Measurements from ENCODE around the gene ZNF836.
A peak's percentile ranks its signal among the peaks of the same experiment; 100 is the strongest.

ZNF836 gene

DNA sequence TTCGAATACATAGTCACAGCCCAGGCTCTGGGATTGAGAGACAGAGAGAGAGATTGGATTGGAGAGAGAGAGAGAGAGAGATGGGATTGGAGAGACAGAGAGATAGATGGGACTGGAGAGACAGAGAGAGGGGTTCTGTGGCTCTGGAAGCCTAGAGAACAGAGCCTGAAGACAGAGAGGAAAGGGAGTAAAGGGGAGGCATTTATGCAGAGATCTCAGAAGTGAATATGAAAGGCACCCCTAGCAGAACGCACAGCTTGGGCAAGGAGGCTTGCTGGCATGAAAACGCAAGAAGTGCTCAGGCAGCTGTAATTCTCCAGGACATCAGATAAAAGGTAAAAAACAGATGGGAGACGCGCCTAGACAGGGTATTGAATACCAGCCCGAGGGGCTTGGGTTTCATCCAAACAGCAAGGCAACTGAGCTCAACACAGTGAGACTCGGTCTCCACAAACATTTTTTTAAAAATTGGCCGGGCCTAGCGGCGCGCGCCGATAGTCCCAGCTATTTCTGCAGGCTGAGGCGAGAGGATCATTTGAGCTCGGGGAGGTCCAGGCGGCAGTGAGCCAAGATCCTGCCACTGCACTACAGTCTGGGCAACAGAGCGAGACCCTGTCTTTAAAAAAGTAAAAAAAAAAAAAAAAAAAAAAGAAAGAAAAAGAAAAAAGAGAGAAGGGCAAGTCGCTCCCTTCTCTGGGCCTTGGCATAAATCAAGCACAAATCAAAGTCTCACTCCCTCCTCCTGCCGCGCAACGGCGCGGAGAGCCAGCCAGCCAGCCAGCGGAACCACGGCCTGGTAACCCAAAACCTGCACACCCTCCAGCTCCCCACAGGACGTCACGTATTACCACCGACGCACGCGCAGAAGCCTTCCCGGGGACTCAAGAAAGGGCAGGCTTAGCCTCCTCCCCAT, 17.7 kb upstream of the ZNF836 start:
- DNase-seq (ENCODE audit: low spot score), result no peak

DNA sequence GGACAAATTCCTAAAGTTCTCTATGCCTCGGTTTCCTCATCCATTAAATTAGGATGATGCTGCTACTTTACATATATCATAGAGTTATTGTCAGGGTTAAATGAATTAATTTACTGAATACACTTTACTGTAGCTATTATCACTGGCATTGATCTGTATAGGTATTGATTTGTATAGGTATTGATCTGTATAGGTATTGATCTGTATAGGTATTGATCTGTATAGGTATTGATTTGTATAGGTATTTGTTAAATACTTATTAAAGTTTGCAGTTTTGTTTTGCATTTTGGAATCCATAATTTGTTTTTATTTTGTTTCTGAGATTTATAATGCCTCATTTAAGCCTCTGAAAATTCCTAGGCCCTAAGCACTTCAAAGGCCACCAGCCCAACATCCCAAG, 16.0 kb upstream of the ZNF836 start:
- no peak for DNase-seq (ENCODE audit: low spot score)

DNA sequence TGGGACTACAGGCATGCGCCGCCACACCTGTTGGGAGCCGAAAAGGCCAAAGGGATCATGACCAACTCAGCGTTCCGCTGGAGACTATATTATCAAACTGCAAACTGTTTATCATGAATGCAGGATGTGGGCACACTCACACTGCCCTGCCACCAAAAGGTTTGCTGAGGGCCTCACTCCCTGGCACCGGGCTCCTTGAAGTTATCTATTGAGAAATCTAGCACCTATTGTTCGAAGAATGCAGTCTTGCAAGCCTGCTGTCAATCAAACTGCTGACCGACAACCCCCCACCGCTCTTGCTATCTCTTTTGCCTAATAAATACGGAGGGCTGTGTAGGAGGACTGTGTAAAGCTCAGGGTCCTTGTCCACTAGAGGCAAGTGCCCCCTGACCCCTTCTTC, 5.2 kb upstream of the ZNF836 start:
- DNase-seq (ENCODE audit: low spot score), result no peak

DNA sequence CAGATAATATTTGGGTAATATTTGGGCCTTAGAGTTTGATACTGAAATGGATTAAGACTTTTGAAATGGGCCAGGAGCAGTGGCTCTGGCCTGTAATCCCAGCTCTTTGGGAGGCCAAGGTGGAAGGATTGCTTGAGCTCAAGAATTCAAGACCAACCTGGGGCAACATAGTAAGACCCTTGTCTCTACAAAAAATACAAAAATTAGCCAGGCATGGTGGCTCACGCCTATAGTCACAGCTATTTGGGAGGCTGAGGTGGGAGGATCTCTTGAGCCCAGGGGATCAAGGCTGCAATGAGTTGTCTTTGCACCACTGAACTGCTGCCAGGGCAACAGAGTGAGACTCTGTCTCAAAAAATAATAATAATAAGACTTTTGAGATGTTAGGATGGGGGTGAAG, 926 bp upstream of the ZNF836 start:
- no peak for DNase-seq (ENCODE audit: low spot score)

DNA sequence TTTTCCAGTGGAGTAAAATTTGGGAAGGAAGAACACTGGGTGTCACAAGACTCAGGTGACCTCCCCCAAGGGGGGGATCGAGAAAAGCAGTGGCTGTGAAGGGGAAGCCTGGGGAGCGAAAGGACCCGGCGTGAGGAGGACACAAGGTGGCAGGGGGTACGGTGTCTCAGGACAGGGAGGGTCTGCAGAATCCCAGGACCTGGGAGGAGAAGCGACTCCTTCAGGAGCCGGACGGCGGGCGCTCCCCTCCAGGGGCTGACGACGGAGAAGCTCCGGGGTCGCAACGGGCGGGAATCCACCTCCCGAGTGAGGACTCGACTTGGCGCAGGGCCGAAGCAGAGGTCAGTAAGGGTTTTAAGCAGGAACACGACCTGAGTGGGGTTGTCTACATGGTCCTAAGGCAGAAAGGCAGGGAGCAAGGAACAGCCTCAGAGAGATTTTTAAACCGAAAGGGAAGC, 529 bp downstream of the ZNF836 start:
- DNase-seq (ENCODE audit: low spot score), result peak; percentile 10

DNA sequence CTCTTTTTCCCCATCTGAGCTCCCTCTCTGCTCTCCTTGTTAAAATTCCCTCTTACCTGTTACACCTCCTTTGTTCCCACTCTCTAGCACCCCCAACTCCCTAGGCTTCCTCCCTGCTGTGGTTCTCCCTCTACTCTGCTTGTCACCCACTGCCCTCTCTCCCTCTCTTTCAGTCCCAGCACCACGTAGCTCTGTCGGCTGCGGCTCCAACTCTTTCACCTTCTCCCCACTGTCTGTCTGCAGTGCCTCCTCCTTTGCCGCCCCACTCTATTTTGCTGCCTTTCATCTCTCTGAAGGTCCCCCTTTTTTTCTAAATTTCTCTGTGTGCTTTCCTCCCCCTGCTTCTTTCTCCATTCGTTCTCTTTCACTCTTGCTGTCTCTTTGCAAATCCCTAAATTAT, 1.1 kb downstream of the ZNF836 start:
- no peak for DNase-seq (ENCODE audit: low spot score)

DNA sequence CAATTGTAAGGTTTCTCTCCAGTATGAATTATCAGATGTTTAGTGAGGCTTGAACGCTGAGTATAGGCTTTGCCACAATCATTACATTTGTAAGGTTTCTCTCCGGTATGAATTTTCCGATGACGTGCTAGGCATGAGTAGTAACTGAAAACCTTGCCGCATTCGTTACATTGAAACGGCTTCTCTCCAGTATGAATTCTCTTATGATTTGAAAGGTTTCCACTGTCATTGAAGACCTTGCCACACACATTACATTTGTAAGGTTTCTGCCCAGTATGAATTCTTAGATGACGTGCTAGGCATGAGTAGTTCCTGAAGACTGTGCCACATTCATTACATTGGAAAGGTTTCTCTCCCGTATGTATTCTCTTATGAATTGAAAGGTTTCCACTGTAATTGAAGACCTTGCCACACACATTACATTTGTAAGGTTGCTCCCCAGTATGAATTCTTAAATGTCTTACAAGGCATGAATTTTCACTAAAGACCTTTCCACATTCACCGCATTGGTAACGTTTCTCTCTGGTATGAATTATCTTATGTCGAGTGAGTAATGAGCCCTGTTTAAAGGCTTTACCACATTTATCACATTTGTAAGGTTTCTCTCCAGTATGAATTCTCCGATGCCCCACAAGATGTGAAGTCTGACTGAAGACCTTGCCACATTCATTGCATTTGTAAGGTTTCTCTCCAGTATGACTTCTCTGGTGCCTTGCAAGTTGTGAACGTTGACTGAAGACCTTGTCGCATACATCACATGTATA, 15.6 kb downstream of the ZNF836 start:
- no peak for DNase-seq (ENCODE audit: low spot score)

DNA sequence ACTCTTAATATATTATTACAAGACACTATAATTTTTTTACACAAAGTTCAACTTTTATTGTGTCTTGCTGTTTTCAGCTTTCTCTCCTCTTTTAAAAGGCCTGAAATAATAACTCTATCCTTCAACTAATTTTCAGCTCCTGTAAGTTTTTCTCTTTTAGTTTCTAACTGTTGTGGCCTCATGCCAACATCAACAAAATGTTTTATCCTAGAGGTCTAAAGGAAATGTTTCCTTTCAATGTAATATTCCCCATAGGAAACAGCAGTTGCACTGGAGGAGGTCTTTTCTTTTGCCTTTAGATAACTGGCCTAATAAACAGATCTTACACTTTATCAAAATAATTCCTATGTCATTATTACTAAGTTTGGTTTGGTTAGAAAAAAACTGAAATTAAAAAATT, 23.2 kb downstream of the ZNF836 start:
- DNase-seq (ENCODE audit: low spot score), result no peak

DNA sequence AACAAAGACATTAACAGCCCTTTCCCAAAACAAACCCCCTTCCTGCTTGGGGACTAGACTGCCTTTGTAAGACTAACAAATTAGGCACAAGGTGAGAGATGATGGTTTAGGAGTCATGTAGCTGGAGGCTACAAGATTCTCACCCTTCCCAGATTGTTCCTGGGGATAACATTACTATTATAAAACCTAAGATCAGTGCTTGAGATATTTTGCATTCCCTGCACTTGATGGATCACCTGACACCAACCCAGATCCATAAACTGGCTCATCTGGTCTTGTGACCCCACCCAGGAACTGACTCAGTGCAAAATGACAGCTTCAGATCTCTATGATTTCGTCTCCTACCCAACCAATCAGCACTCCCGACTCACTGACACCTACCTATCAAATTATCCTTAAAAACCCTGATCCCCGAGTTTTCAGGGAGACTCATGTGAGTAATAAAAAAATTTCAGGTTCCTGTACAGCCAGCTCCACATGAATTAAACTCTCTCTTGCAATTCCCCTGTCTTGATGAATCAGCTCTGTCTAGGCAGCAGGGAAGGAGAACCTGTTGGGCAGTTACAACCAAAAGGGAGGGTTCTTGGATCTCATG, 29.3 kb downstream of the ZNF836 start:
- no peak for DNase-seq (ENCODE audit: low spot score)

DNA sequence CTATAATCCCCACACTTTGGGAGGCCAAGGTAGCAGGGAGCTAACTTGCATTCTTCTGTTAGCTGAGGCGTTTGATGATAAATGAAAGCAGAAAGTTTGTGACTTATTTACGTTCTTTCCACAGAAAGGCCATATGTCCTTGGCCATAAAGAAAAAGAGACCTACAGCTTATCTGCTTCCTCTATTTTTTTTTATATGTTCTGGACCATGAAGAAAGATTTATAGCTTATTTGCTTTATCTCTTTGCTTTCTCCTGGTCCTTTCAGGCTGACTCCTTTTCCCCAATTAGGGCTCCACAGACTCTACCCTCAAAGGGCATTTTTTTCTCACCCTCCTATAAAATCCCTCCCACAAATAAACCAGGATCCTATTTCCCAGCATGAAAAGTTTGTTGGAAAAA, 30.2 kb downstream of the ZNF836 start:
- DNase-seq (ENCODE audit: low spot score), result no peak

DNA sequence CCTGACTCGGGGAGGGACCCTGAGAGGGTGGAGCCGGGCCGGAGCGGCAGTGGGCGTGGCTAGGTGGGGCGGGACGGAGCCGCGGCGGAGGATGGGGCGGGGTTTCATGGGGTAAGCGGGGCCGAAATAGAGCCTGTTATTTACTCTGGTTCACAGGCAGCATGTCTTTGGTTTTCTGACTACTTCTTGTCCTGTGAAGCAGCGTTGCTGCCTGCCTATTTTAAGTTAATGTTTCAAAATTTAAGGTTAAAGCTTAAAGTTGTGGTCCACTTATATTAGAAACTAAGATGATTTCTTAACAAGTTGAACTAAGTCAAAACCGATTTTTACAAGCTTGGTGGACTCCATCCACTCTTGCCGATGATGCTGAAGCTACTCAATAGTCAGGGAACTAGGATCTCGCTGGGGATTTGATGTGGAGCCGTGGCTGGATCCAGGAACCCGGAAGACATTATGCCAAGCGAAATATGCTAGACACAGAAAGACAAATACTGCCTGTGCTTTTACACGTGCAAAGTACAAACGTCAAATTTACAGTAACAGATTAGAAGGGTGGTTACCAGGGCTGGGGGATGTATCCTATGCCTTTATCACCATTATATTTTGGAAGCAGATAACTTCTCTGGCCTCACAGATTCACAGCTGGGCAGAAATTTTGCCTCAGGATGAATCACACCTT, 31.2 kb downstream of the ZNF836 start:
- peak; percentile 99 for DNase-seq (ENCODE audit: low spot score)

DNA sequence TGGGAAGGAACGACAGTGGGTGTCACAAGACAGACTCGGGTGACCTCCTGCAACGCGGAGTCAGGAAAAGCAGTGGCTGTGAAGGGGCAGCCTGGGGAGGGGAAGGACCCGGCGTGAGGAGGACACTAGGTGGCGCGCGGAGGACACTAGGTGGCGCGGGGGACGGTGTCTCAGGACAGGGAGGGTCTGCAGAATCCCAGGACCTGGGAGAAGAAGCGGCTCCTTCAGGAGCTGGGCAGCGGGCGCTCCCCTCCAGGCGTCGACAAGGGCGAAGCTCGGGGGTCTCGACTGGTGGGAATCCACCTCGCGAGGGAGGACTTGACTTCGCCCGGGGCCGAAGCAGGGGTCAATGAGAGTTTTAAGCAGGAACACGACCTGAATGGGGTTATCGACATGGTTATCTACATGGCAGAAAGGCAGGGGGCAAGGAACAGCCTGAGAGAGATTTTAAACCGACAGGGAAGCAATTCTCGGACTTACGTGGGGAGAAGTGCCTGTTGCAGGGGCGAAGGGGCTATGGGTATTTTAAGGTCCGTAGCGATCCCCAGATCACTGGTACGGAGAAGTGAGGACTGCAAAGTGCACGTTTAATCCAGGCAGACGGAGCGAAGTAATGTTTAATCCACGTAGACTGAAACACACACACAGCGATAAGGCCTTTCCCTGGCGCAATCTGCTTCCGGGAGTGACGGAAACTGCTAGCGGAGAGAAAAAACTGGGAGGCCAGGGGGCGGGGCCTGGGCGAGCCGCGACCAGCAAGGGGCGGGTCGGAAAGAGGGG, 32.0 kb downstream of the ZNF836 start, which contains the start of gene ZNF616:
Gene ZNF616, minus strand, starts transcription at position 687 of the 780 bp plus-strand sequence. CDS start 9,426 bp downstream, outside the sequence.
- peak; percentile 81 for DNase-seq (ENCODE audit: low spot score)

DNA sequence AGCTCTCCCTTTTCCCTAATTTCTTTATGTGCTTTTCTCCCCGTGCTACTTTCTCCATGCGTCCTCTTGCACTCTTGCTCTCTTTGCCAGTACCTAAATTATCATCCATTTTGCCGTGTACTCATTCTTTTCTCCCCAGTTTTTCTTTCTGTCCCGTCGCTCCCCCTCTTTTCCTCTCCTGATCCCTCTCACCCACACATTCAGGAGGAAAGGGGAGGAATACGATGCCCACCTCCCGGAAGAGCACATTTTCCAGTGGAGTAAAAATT, 32.5 kb downstream of the ZNF836 start:
- no peak for DNase-seq (ENCODE audit: low spot score)

DNA sequence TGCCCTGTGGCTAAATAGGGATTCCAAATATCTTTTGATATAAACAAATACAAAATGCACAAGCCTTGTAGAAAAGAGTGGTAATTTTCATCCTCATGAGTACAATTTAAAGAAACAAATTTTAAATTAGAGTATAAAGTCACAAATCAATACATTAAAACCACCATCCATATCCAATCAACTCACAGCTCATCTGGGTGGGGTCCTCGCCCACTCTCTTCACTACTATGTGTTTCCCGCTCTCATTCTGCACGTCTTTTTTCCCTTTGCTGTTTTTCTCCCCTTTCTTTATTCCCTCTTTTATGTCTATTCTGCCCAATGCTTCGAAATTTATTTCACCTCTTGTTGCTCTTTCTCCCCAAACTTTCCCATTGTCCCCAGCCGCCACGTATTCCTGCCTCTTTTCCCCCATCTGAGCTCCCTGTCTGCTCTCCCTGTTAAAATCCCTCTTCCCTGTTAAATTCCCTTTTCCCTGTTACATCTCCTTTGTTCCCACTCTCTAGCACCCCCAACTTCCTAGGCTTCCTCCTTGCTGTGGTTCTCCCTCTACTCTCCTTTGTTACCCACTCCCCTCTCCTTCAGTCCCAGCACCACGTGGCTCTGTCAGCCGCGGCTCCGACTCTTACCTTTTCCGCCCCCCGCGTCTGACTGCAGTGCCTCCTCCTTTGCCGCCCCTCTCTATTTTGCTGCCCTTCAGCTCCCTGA, 33.0 kb downstream of the ZNF836 start:
- DNase-seq (ENCODE audit: low spot score), result peak; percentile 7

DNA sequence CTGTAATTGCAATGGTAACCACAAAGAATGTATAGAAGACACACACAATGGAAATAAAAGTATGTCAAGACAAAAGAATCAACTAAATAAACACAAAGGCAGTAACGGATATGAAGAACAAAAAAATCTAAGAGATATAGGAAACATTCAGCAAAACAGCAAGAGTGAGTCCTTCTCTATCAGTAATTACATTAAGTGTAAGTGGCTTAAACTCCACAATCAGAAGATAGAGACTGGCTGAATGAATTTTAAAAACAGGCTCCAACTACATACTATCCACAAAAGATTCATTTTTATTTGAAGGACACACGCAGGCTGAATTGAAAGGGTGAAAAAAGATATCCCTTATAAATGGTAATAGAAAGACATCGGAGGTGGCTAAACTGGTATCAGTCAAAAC, 51.1 kb downstream of the ZNF836 start:
- DNase-seq (ENCODE audit: low spot score), result no peak

DNA sequence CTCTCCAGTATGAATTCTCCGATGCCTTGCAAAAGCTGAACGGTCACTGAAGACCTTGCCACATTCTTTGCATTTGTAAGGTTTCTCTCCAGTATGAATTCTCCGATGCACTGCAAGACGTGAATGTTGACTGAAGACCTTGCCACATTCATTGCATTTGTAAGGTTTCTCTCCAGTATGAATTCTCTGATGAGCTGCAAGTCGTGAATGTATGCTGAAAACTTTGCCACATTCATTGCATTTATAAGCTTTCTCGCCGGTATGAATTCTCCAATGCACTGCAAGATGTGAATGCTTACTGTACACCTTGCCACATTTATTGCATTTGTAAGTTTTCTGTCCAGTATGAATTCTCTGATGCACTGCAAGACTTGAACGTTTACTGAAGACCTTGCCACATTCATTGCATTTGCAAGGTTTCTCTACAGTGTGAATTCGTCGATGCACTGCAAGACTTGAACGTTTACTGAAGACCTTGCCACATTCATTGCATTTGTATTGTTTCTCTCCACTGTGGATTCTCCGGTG, 55.8 kb downstream of the ZNF836 start:
- no peak for DNase-seq (ENCODE audit: low spot score)

DNA sequence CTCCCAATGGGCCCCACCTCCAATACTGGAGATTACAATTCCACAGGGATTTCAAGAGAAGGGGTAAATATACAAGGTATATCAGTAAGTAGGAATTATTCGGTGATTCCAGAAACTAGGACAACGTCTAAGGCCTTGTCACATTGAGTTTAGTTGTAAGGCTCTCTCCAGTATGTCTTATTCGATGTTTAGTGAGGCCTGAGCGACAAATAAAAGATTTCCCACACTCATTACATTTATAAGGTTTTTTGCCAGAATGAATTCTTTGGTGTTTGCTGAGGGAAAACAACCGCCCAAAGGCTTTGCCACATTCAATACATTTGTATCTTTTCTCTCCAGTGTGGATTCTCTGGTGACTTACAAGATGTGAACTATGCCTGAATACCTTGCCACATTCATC, 56.7 kb downstream of the ZNF836 start:
- no peak for DNase-seq (ENCODE audit: low spot score)

DNA sequence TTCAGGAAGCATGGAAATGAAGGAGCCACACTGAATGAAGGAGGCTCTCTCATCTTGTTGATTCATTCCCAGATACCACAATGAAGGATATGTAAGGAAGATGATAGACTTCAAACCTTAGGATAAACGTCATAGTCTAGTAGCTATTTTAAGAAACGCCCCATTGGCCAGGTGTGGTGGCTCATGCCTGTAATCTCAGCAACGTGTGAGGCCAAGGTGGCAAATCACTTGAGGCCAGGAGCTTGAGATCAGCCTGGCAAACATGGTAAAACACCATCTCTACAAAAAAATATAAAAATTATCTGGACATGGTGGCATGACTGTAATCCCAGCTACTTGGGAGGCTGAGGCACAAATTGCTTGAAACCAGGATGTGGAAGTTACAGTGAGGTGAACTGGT, 58.8 kb downstream of the ZNF836 start:
- DNase-seq (ENCODE audit: low spot score), result no peak

DNA sequence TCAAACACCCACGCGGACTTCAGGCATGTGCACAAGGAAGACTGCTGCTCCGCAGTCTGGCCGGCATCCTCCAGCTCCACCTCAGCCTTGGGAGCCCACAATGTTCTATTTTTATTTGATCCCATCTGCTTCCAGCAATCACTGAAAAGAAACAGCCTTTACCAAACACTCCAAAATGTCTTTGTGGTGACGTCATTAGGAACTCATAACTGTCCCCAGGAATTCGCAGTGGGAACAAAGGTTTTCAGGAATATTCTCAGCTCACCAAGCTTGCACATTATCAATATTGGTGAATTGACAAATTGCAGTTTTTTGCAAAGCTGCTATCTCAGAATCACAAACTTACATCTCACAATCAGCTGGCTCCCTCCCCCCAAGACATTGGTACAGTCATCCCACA, 60.6 kb downstream of the ZNF836 start:
- DNase-seq (ENCODE audit: low spot score), result no peak
